Smooth muscle cell of the brain vasculature (primary cell): Measurements from ENCODE around the gene MYCN.
"Not testable (repeated sequence)": the region's sequence is repeated elsewhere in the genome, so short reads cannot be mapped to it uniquely, and the experiment has no call there.

Experiments used
- DNase-seq: peaks from one replicate; pipeline ENCODE4 v3.0.0-alpha.2; 2012; ENCODE audit warnings: low read depth, low spot score

MYCN gene

GRCh38 chr2:15942711-15943345, 2.5 kb downstream of the MYCN start:
- no peak for DNase-seq

DNA sequence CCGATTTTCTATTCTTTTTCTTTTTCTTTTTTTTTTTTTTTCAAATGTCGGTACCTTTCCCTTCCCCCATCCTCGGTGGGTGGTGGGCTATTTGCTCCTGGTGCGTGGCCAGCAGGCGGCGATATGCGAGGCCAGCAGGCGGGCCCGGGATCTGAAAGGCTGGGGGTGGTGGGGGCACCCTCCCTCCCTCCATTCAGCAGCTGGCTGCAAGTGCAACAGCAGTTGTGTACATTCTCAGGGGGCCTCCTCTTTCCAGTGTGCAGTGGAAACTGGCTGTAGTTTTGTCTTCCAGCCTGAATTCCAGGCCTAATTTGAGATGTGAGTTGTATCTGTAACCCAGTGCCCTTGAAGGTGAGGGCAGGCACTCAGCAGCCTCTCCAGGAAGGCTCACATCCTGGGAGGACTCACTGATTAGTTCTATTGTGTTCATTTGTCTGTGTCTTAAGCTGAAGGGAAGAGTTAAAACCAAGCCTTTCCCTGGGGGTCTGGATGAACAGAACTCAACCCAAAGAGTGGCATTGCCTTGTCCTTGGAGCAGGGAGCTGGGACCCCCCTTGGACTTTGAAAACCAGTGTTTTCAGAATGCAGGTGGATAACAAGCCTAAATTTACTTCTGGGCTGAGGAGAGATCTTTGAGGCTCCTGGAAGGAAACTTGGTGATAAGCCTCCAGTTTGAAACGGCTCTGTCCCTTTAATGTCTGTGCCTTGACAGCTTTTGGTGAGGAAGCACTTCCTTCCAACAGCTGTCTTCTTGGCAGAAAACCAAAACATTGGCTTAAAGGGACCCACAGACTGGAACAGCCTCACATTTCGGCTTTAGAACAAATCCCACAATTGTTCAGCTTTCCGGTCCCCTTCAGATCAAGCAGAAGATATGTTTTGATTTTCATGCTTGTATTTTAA, 3.3 kb downstream of the MYCN start:
- no peak for DNase-seq

- DNase-seq, result no peak
Observed at GRCh38 chr2:15944325-15945017, 4.1 kb downstream of the MYCN start.

GRCh38 chr2:15945909-15946705, 5.8 kb downstream of the MYCN start:
- no peak for DNase-seq

DNA sequence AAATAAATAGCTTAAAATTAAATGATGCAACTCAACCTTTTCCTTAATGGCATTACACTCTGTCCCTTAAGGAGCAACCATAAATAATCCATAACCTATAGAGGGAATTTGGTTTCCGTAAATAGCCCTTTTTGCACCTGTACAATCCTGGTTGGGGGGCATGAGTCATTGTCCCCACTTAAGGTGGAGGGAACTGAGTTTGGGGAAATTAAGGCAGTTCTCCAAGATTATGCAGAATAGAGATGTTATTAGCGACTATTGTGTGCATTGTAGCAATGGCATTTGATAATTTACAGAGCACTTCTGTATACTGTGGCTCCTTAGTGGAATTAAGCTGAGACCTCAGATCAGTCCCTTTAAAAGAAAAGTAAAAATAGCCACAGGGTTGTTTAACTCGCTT, 6.6 kb downstream of the MYCN start:
- DNase-seq, result no peak

DNA sequence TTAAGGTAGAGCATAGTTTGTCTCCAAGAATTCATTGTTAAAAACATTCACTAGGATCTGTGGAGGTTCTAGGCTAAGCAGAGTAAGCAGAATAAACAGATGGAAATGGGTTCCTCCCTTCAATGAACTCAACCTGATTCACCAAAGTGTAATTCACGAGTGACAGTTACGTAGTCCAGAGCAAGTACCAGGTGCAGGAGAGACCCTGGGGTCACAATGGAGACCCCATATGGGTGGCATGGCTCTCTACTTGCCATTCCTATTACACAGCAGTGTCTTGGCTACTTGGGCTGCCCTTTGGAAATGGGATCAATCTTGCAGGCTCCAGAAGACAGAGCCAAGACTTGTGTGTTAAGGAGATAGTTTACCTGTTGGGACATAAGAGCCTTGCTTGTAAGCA, 7.1 kb downstream of the MYCN start:
- no peak for DNase-seq

DNA sequence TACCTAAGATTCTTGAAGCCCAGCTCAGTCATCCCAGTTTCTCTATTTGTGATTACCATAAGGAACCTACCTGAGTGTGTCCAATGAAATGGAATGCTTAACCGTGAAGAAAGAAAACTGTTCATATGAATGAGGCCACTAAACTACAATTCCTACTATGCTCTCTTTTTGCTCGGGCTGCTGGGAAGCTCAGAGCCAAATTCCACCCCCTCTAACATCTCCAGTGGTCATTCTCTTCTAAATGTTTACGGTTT, 8.3 kb downstream of the MYCN start:
- DNase-seq, result no peak

- DNase-seq, result no peak
Observed at GRCh38 chr2:15949126-15949525, 8.8 kb downstream of the MYCN start.

DNA sequence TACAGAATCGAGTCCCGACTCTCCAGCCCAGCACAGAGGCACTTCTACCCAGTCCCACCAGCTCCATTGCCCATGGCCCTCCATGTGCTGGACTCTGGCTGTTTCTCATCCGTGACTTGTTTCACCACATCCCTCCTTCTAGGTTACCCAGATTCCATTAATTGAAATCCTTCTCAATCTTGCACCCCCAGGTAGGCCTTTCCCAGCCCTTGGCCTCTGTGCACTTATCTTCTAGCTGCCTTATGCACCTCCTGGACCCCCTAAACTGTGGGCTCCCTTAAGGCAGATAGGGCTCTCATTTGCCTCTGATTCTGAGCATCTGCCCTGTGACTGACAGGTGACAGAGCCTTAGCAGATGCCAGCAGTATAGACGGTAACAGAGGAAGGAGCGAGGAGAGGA, 9.2 kb downstream of the MYCN start:
- DNase-seq, result no peak

GRCh38 chr2:15950088-15950952, 10.0 kb downstream of the MYCN start:
- DNase-seq, result no peak

DNA sequence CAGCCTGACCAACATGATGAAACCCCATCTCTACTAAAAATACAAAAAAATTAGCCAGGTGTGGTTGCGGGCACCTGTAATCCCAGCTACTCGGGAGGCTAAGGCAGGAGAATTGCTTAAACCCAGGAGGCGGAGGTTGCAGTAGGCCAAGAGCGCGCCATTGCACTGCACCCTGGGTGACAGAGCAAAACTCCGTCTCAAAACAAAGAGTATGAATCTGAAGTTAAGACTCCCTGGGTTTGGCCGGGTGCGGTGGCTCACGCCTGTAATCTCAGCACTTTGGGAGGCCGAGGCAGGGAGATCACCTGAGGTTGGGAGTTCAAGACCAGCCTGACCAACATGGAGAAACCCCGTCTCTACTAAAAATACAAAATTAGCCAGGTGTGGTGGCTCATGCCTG, 11.6 kb downstream of the MYCN start:
- DNase-seq, result not testable (repeated sequence)

- no peak for DNase-seq
Observed at GRCh38 chr2:15952451-15953146, 12.2 kb downstream of the MYCN start.

GRCh38 chr2:15953147-15953630, 12.8 kb downstream of the MYCN start:
- DNase-seq, result no peak

- no peak for DNase-seq
Observed at GRCh38 chr2:15953891-15954680, 13.7 kb downstream of the MYCN start.

GRCh38 chr2:15954761-15955160, 14.4 kb downstream of the MYCN start:
- DNase-seq, result no peak

- no peak for DNase-seq
Observed at GRCh38 chr2:15955232-15955988, 15.1 kb downstream of the MYCN start.

DNA sequence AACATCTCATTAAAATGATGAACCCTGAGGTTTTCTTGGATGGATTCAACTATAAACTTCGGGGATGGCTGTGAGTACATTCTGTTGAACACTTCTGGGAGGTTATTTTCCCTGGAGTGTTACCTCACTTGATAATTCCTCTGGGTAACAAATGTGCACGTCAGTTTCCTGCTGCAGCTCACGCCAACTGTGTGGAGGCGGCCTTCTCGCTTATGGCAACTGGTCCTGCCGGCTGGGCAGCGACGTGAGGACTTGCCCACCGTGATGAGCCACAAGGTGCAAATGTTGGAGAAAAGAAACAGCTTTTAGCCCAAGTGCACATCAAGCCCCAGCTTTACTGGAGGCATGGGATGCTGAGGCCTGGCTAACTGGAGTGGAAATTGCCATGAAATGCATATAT, 15.9 kb downstream of the MYCN start:
- no peak for DNase-seq
